ENCODE results near the gene TNK2.

The TNK2 gene

GRCh38 chr3:195860456-195860855 lies 47.9 kb downstream of the TNK2 start:
- no peak for TF ChIP-seq Cebpa-rat (IDR thresholded peaks at IDR 0.05)
- Histone ChIP-seq H3K36me3 (peaks cover 23% of the 10 kb centered on the region), H3K4me3 (no peak overlapping the region), H3K27ac (no peak overlapping the region), H3K4me2 (peak overlapping the region; percentile 70), H3K9me3 (no peaks in the 10 kb centered on the region), H3K27me3 (no peaks in the 10 kb centered on the region), H4K20me1 (no peaks in the 10 kb centered on the region), H3K9ac (no peak overlapping the region; the same call in 1 of the 2 replicates), H3K4me1 (peaks cover 34% of the 10 kb centered on the region)

GRCh38 chr3:195859846-195860411 lies 48.4 kb downstream of the TNK2 start:
- Histone ChIP-seq H3K27me3 (no peaks in the 10 kb centered on the region), H3K9ac (peak overlapping the region; percentile 23; the same call in 1 of the 2 replicates), H3K4me3 (no peak overlapping the region), H3K9me3 (no peaks in the 10 kb centered on the region), H3K27ac (no peak overlapping the region), H3K4me2 (peak overlapping the region; percentile 70), H4K20me1 (no peaks in the 10 kb centered on the region), H3K4me1 (peaks cover 38% of the 10 kb centered on the region), H3K36me3 (peaks cover 20% of the 10 kb centered on the region)
- no peak for TF ChIP-seq Cebpa-rat (IDR thresholded peaks at IDR 0.05)

GRCh38 chr3:195859061-195859845 lies 49.1 kb downstream of the TNK2 start:
- Histone ChIP-seq H3K27ac (no peak overlapping the region), H3K4me1 (peaks cover 44% of the 10 kb centered on the region), H3K9me3 (no peaks in the 10 kb centered on the region), H4K20me1 (no peaks in the 10 kb centered on the region), H3K4me2 (peak overlapping the region; percentile 70), H3K27me3 (no peaks in the 10 kb centered on the region), H3K4me3 (no peak overlapping the region), H3K9ac (peak overlapping the region; percentile 44; the same call in 1 of the 2 replicates), H3K36me3 (peaks cover 15% of the 10 kb centered on the region)
- TF ChIP-seq Cebpa-rat (IDR thresholded peaks at IDR 0.05), result no peak

- no peaks in the 10 kb centered on the region for H4K20me1 ChIP-seq
- H3K4me3 ChIP-seq, result no peak overlapping the region
- H3K27me3 ChIP-seq, result no peaks in the 10 kb centered on the region
- no peaks in the 10 kb centered on the region for H3K36me3 ChIP-seq
- peaks cover 10% of the 10 kb centered on the region for H3K9me3 ChIP-seq
- no peak for TF ChIP-seq Cebpa-rat (IDR thresholded peaks at IDR 0.05)
- H3K9ac ChIP-seq, result 0 out of 2 replicates have a peak overlapping the region, but pooled peaks have one; percentile 3
- H3K4me2 ChIP-seq, result no peak overlapping the region
- H3K27ac ChIP-seq, result peak overlapping the region; percentile 48; the same call in 1 of the 2 replicates
- peaks cover 70% of the 10 kb centered on the region for H3K4me1 ChIP-seq
Observed at GRCh38 chr3:195856410-195857084, 51.8 kb downstream of the TNK2 start.

GRCh38 chr3:195855471-195856409 lies 52.6 kb downstream of the TNK2 start:
- no peaks in the 10 kb centered on the region for H4K20me1 ChIP-seq
- H3K4me2 ChIP-seq, result no peak overlapping the region
- H3K36me3 ChIP-seq, result no peaks in the 10 kb centered on the region
- no peak overlapping the region for H3K4me3 ChIP-seq
- no peak overlapping the region for H3K9ac ChIP-seq
- H3K27ac ChIP-seq, result no peak overlapping the region
- H3K9me3 ChIP-seq, result peaks cover 10% of the 10 kb centered on the region
- TF ChIP-seq Cebpa-rat (IDR thresholded peaks at IDR 0.05), result no peak
- H3K27me3 ChIP-seq, result no peaks in the 10 kb centered on the region
- H3K4me1 ChIP-seq, result peaks cover 74% of the 10 kb centered on the region

GRCh38 chr3:195854628-195855294 lies 53.6 kb downstream of the TNK2 start:
- Histone ChIP-seq H3K36me3 (no peaks in the 10 kb centered on the region), H3K9me3 (peaks cover 10% of the 10 kb centered on the region), H3K4me2 (peak overlapping the region; percentile 60), H4K20me1 (no peaks in the 10 kb centered on the region), H3K9ac (no peak overlapping the region; the same call in 1 of the 2 replicates), H3K4me3 (no peak overlapping the region), H3K27me3 (no peaks in the 10 kb centered on the region), H3K4me1 (peaks cover 64% of the 10 kb centered on the region), H3K27ac (no peak overlapping the region)
- no peak for TF ChIP-seq Cebpa-rat (IDR thresholded peaks at IDR 0.05)

GRCh38 chr3:195853996-195854395 lies 54.4 kb downstream of the TNK2 start:
- peaks cover 10% of the 10 kb centered on the region for H3K9me3 ChIP-seq
- no peaks in the 10 kb centered on the region for H3K36me3 ChIP-seq
- peak overlapping the region; percentile 60 for H3K4me2 ChIP-seq
- H3K27ac ChIP-seq, result peak overlapping the region; percentile 18; the same call in 1 of the 2 replicates
- no peaks in the 10 kb centered on the region for H3K27me3 ChIP-seq
- no peaks in the 10 kb centered on the region for H4K20me1 ChIP-seq
- H3K4me3 ChIP-seq, result no peak overlapping the region
- TF ChIP-seq Cebpa-rat (IDR thresholded peaks at IDR 0.05), result no peak
- H3K4me1 ChIP-seq, result peaks cover 57% of the 10 kb centered on the region
- H3K9ac ChIP-seq, result no peak overlapping the region

- H3K27me3 ChIP-seq, result no peaks in the 10 kb centered on the region
Observed at GRCh38 chr3:195853036-195853435, 55.3 kb downstream of the TNK2 start.

More at GRCh38 chr3:195853036-195853435, 55.3 kb downstream of the TNK2 start:
- Histone ChIP-seq H3K9ac (no peak overlapping the region), H3K9me3 (peaks cover 10% of the 10 kb centered on the region), H3K27ac (no peak overlapping the region), H3K4me3 (no peak overlapping the region), H3K4me1 (peaks cover 52% of the 10 kb centered on the region), H3K36me3 (no peaks in the 10 kb centered on the region), H4K20me1 (no peaks in the 10 kb centered on the region), H3K4me2 (peak overlapping the region; percentile 62)
- no peak for TF ChIP-seq Cebpa-rat (IDR thresholded peaks at IDR 0.05)

Data from BLaER1 (cell line).